T47D (cell line): ENCODE data around the gene TFDP3.

Experiments
- DNase-seq, 2 experiments: peaks; one replicate each; pipeline versions ENCODE4 v3.0.0 to v3.0.0-alpha.2; 2011 to 2012; ENCODE audit warnings: low read depth in 1 of 2, low spot score in 1 of 2
- JUND ChIP-seq: IDR thresholded peaks from 2 replicates; pipeline ENCODE4 v1.6.1; 2012; ENCODE audit warnings: low read depth
- in situ Hi-C: cut with HindIII; loops from 2 replicates; pipeline ENCODE4 v1.10.0; 2016; ENCODE audit warnings: low sequenced_read_pairs, low pct_unique_long_range_greater_than_20kb

TFDP3 gene

DNA sequence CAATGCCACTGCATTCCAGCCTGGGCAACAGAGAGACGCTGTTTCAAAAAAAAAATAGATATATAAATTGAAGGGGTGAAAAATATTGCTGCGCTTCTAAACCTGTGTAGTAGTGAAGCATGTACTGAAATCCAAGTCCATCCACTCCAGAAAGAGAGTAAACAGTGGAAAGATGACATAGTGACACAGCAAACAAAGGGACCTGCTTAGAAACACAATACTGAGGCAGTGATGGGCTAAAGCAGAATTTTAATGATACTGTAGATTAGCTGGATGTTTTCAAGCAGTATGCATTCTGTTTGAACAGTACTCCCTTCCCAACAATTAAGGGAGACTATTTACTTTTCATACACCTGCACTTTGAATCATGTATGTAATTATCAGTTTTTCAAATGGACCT lies 42.5 kb downstream of the TFDP3 start:
- no peak for TF ChIP-seq JUND
- in situ Hi-C loops, result no loop called here
- no peak for DNase-seq

DNA sequence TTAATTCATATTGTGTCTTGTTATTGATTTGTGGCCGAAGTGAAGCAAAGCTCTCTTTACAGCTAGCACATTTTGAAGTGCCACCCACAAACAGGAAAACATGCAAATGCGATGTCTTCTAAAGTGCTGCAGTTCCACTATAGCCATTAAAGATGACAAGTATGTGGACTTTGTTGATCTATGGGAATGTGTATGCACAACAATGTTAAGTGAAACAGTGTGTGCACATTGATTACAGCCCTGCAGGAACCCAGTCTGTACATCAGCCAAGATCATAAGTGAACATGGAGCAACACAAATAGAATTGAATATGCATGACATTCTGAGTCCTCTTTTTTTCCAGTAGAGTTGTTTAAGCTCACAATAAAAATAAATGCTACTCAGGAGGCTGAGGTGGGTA lies 43.0 kb downstream of the TFDP3 start:
- in situ Hi-C loops, result no loop called here
- DNase-seq, result no peak
- TF ChIP-seq JUND, result no peak

GRCh38 chrX:133171962-133172708 lies 46.0 kb downstream of the TFDP3 start:
- TF ChIP-seq JUND, result no peak
- in situ Hi-C loops, result no loop called here
- peak in 1 of 2 experiments; percentile 34 for DNase-seq
